ENCODE results near the gene NRN1L.

- TF ChIP-seq POLR2A (IDR thresholded peaks at IDR 0.05; ENCODE audit: low read length) (no peak), GATA1 (IDR thresholded peaks at IDR 0.05; ENCODE audit: low read depth, low read length) (no peak)
Measured at GRCh38 chr16:67845291-67846062, 39.2 kb upstream of the NRN1L start.
